Lung (tissue), 12 donors: ENCODE data around the gene HCST. TPM values are rescaled to one million over a fixed set of nuclear protein-coding genes. Genes with fewer than 3 reads are reported as not detected.

Experiments
- ATAC-seq: fragments of 200-7000 bp; cut with Tn5 transposase; one replicate; pipeline ENCODE4 v1.9.1; 2020; ENCODE audit warnings: moderate number of reproducible peaks; ENCODE audit not compliant: insufficient read depth, low FRiP score
- DNase-seq, 3 donors: peaks; one replicate each; pipeline ENCODE4 v3.0.0-alpha.2; 2013 to 2017
- H3K27ac ChIP-seq, 2 donors: one replicate each; pipeline ENCODE4 v1.5.1; 2013; ENCODE audit warnings: mild to moderate bottlenecking in 2 of 2, moderate library complexity in 2 of 2, control low read depth in 1 of 2, inconsistent platforms in 1 of 2, low read depth in 1 of 2, low read length in 1 of 2
- H3K27me3 ChIP-seq, 3 donors: one replicate each; pipeline ENCODE4 v1.5.1; 2013; ENCODE audit warnings: low read length in 2 of 3; ENCODE audit not compliant: control insufficient read depth in 3 of 3, insufficient read depth in 3 of 3
- H3K36me3 ChIP-seq, 4 donors: one replicate each; pipeline ENCODE4 v1.5.1; 2013; ENCODE audit warnings: low read length in 4 of 4, mild to moderate bottlenecking in 1 of 4, moderate library complexity in 1 of 4; ENCODE audit not compliant: control insufficient read depth in 4 of 4, insufficient read depth in 4 of 4
- H3K4me1 ChIP-seq, 5 donors: one replicate each; pipeline ENCODE4 v1.5.1; 2013; ENCODE audit warnings: low read length in 5 of 5, mild to moderate bottlenecking in 2 of 5, moderate library complexity in 1 of 5; ENCODE audit not compliant: control insufficient read depth in 5 of 5, insufficient read depth in 5 of 5
- H3K4me3 ChIP-seq: one replicate; pipeline ENCODE4 v1.5.1; 2013; ENCODE audit warnings: mild to moderate bottlenecking, control low read depth, moderate library complexity
- H3K9ac ChIP-seq, 2 donors: one replicate each; pipeline ENCODE4 v1.5.1; 2013; ENCODE audit warnings: low read length in 2 of 2, control low read depth in 1 of 2; ENCODE audit not compliant: insufficient read depth in 1 of 2
- H3K9me3 ChIP-seq, 4 donors: one replicate each; pipeline ENCODE4 v1.5.1; 2013; ENCODE audit warnings: low read length in 3 of 4, mild to moderate bottlenecking in 1 of 4, moderate library complexity in 1 of 4; ENCODE audit not compliant: control insufficient read depth in 4 of 4, insufficient read depth in 3 of 4
- CTCF ChIP-seq: IDR thresholded peaks from 2 replicates; pipeline ENCODE4 v1.5.1; 2012; ENCODE audit warnings: mild to moderate bottlenecking; ENCODE audit errors: control extremely low read depth, extremely low read depth
- WGBS, 2 donors: extraction: QIAGEN DNeasy Blood & Tissue Kit; methylation state at CpG; one replicate each; pipeline ENCODE4 v1.1.7; 2013; 5-methylcytosine and 5-hydroxymethylcytosine counted together
- polyA plus RNA-seq, 2 donors: library from polyadenylated mRNA; stranded (reverse); fragments of 200-250 nt; gene quantifications; one replicate each; pipeline ENCODE4 v1.2.1, GENCODE V29; 2013
- total RNA-seq, 2 donors: library from RNA; depleted of rRNA in 1 of 2; stranded (reverse); fragments of >200 nt in 1 of 2; gene quantifications; one replicate each; pipeline ENCODE4 v1.2.1, GENCODE V29; 2014 to 2021
- donor health status: control.
- donor health status: control.
- donor health status: Bipolar disorder and iron deficiency.
- donor health status: healthy.
- donor health status: DM: yes; HTN: yes; CAD: no.

The HCST gene
- total and polyA plus RNA-seq, 4 donors = 5.4 to 118 (median 61.2) TPM

GRCh38 chr19:35929876-35930275 is 27.5 kb downstream of the HCST start:
- Histone ChIP-seq H3K4me3 (no peak overlapping the region), H3K36me3 (no peaks in the 10 kb centered on the region), H3K9me3 (peaks cover 0 to 8% (median 0%) of the 10 kb centered on the region in 4 donors), H3K27ac (peak overlapping the region in 1 of 2 donors; percentile 6), H3K4me1 (peaks cover 0 to 8% (median 0%) of the 10 kb centered on the region in 5 donors), H3K27me3 (no peaks in the 10 kb centered on the region), H3K9ac (no peak overlapping the region)
- TF ChIP-seq CTCF = no peak
- DNase-seq (no peak), ATAC-seq (no peak)
- 24 to 57% methylated on average over 2 of the region's 2 CpGs for WGBS, 2 donors

GRCh38 chr19:35931161-35931873 is 29.0 kb downstream of the HCST start:
- Histone ChIP-seq H3K4me3 (no peak overlapping the region), H3K27ac (peak overlapping the region; percentile 57 to 68)
- 0 to 1% methylated on average over 47 of the region's 47 CpGs for WGBS, 2 donors

GRCh38 chr19:35931874-35932202 is 29.5 kb downstream of the HCST start:
- Histone ChIP-seq H3K9ac (no peak overlapping the region), H3K27ac (no peak overlapping the region)
- WGBS, 2 donors = 5 to 8% methylated on average over 9 of the region's 9 CpGs

More at GRCh38 chr19:35931161-35931873, 29.0 kb downstream of the HCST start:
- ATAC-seq = peak; percentile 100
- TF ChIP-seq CTCF = peak; percentile 96
- Histone ChIP-seq H3K9ac (peak overlapping the region in 1 of 2 donors; percentile 17), H3K36me3 (no peaks in the 10 kb centered on the region), H3K4me1 (peaks cover 0 to 17% (median 8%) of the 10 kb centered on the region in 5 donors), H3K9me3 (no peaks in the 10 kb centered on the region), H3K27me3 (no peaks in the 10 kb centered on the region)
- DNase-seq = peak; percentile 99 to 100 (median 100)

More at GRCh38 chr19:35931874-35932202, 29.5 kb downstream of the HCST start:
- H3K9me3 ChIP-seq = no peaks in the 10 kb centered on the region
- H3K36me3 ChIP-seq = no peaks in the 10 kb centered on the region
- DNase-seq (no peak), ATAC-seq (no peak)
- H3K4me1 ChIP-seq = peaks cover 0 to 21% (median 11%) of the 10 kb centered on the region in 5 donors
- TF ChIP-seq CTCF = no peak
- H3K4me3 ChIP-seq = no peak overlapping the region
- H3K27me3 ChIP-seq = no peaks in the 10 kb centered on the region
